HEK293 (cell line): ENCODE data around the gene C1QL4.

Experiments
- EGR2 ChIP-seq: fragments of 450-650 bp; formaldehyde crosslinking; IDR thresholded peaks from 2 replicates; pipeline ENCODE4 v1.5.1; 2016; ENCODE audit warnings: low read depth, missing biosample characterization, missing genetic modification characterization
- KLF8 ChIP-seq: fragments of 450-650 bp; formaldehyde crosslinking; IDR thresholded peaks from 2 replicates; pipeline ENCODE4 v1.5.1; 2016; ENCODE audit warnings: missing biosample characterization, missing genetic modification characterization
- MYNN ChIP-seq: fragments of 450-650 bp; formaldehyde crosslinking; IDR thresholded peaks from 2 replicates; pipeline ENCODE4 v1.5.1; 2016; ENCODE audit warnings: missing biosample characterization, missing genetic modification characterization, borderline replicate concordance
- SP3 ChIP-seq: fragments of 450-650 bp; formaldehyde crosslinking; IDR thresholded peaks from 2 replicates; pipeline ENCODE4 v1.5.1; 2016; ENCODE audit warnings: missing biosample characterization, missing genetic modification characterization
- SP7 ChIP-seq: fragments of 450-650 bp; formaldehyde crosslinking; IDR thresholded peaks from 2 replicates; pipeline ENCODE4 v1.5.1; 2016; ENCODE audit warnings: missing biosample characterization, missing genetic modification characterization
- ZBTB20 ChIP-seq: fragments of 450-650 bp; formaldehyde crosslinking; IDR thresholded peaks from 2 replicates; pipeline ENCODE4 v1.5.1; 2016; ENCODE audit warnings: missing biosample characterization, missing genetic modification characterization
- ZBTB48 ChIP-seq: fragments of 450-650 bp; formaldehyde crosslinking; IDR thresholded peaks from 2 replicates; pipeline ENCODE4 v1.5.1; 2016; ENCODE audit warnings: missing biosample characterization, missing genetic modification characterization
- ZBTB7A ChIP-seq: fragments of 450-650 bp; formaldehyde crosslinking; IDR thresholded peaks from 2 replicates; pipeline ENCODE4 v1.5.1; 2016; ENCODE audit warnings: low read depth, missing biosample characterization, missing genetic modification characterization
- ZNF114 ChIP-seq: fragments of 450-650 bp; formaldehyde crosslinking; IDR thresholded peaks from 2 replicates; pipeline ENCODE4 v1.5.0; 2017; ENCODE audit warnings: missing biosample characterization, missing genetic modification characterization
- ZNF133 ChIP-seq: fragments of 450-650 bp; formaldehyde crosslinking; IDR thresholded peaks from 2 replicates; pipeline ENCODE4 v1.5.1; 2016; ENCODE audit warnings: missing biosample characterization, missing genetic modification characterization
- ZNF266 ChIP-seq: fragments of 450-650 bp; formaldehyde crosslinking; IDR thresholded peaks from 2 replicates; pipeline ENCODE4 v1.5.1; 2016; ENCODE audit warnings: missing biosample characterization, missing genetic modification characterization, low read depth
- ZNF302 ChIP-seq: fragments of 450-650 bp; formaldehyde crosslinking; IDR thresholded peaks from 2 replicates; pipeline ENCODE4 v1.5.1; 2016; ENCODE audit warnings: missing biosample characterization, missing genetic modification characterization, low read depth
- ZNF311 ChIP-seq: fragments of 450-650 bp; formaldehyde crosslinking; IDR thresholded peaks from 2 replicates; pipeline ENCODE4 v1.5.1; 2017; ENCODE audit warnings: missing biosample characterization, missing genetic modification characterization, borderline replicate concordance
- ZNF510 ChIP-seq: fragments of 450-650 bp; formaldehyde crosslinking; IDR thresholded peaks from 2 replicates; pipeline ENCODE4 v1.5.1; 2018; ENCODE audit warnings: mild to moderate bottlenecking, missing genetic modification characterization, missing biosample characterization; ENCODE audit not compliant: insufficient replicate concordance
- ZNF514 ChIP-seq: fragments of 450-650 bp; formaldehyde crosslinking; IDR thresholded peaks from 2 replicates; pipeline ENCODE4 v1.5.1; 2016; ENCODE audit warnings: missing biosample characterization, missing genetic modification characterization
- ZNF529 ChIP-seq: fragments of 450-650 bp; formaldehyde crosslinking; IDR thresholded peaks from 2 replicates; pipeline ENCODE4 v1.5.1; 2017; ENCODE audit warnings: missing genetic modification characterization, missing biosample characterization; ENCODE audit not compliant: insufficient replicate concordance
- ZNF610 ChIP-seq: fragments of 450-650 bp; formaldehyde crosslinking; IDR thresholded peaks from 2 replicates; pipeline ENCODE4 v1.5.1; 2016; ENCODE audit warnings: missing biosample characterization, missing genetic modification characterization, borderline replicate concordance
- ZNF747 ChIP-seq: fragments of 450-650 bp; formaldehyde crosslinking; IDR thresholded peaks from 2 replicates; pipeline ENCODE4 v1.5.1; 2016; ENCODE audit warnings: missing biosample characterization, missing genetic modification characterization
- ZNF830 ChIP-seq: fragments of 450-650 bp; IDR thresholded peaks from 2 replicates; pipeline ENCODE4 v1.5.0; 2018; ENCODE audit warnings: missing biosample characterization, missing genetic modification characterization, low read depth, mild to moderate bottlenecking, moderate library complexity
- ZNF837 ChIP-seq: fragments of 450-650 bp; formaldehyde crosslinking; IDR thresholded peaks from 2 replicates; pipeline ENCODE4 v1.5.1; 2016; ENCODE audit warnings: missing biosample characterization, missing genetic modification characterization
- ZSCAN30 ChIP-seq: fragments of 450-650 bp; IDR thresholded peaks from 2 replicates; pipeline ENCODE4 v1.5.1; 2018; ENCODE audit warnings: missing biosample characterization, mild to moderate bottlenecking, missing genetic modification characterization, moderate library complexity
- TF ChIP-seq, protein P1 (sequence below): fragments of 450-650 bp; formaldehyde crosslinking; IDR thresholded peaks from 2 replicates; pipeline ENCODE4 v1.5.1; 2016; ENCODE audit warnings: missing biosample characterization, missing genetic modification characterization, low read depth
- TF ChIP-seq, protein P2 (sequence below): fragments of 450-650 bp; formaldehyde crosslinking; IDR thresholded peaks from 2 replicates; pipeline ENCODE4; 2016; ENCODE audit warnings: missing biosample characterization, missing genetic modification characterization
- TF ChIP-seq, protein P3 (sequence below): fragments of 450-650 bp; formaldehyde crosslinking; IDR thresholded peaks from 2 replicates; pipeline ENCODE4 v1.5.1; 2016; ENCODE audit warnings: missing biosample characterization, missing genetic modification characterization
- TF ChIP-seq, protein P4 (sequence below): fragments of 450-650 bp; IDR thresholded peaks from 2 replicates; pipeline ENCODE4 v1.5.1; 2018; ENCODE audit warnings: missing biosample characterization, mild to moderate bottlenecking, missing genetic modification characterization
- TF ChIP-seq, protein P5 (sequence below): fragments of 450-650 bp; formaldehyde crosslinking; IDR thresholded peaks from 2 replicates; pipeline ENCODE4 v1.5.1; 2016; ENCODE audit warnings: missing biosample characterization, missing genetic modification characterization
- TF ChIP-seq, protein P6 (sequence below): fragments of 450-650 bp; formaldehyde crosslinking; IDR thresholded peaks from 2 replicates; pipeline ENCODE4 v1.5.1; 2016; ENCODE audit warnings: missing biosample characterization, missing genetic modification characterization

The C1QL4 gene

DNA sequence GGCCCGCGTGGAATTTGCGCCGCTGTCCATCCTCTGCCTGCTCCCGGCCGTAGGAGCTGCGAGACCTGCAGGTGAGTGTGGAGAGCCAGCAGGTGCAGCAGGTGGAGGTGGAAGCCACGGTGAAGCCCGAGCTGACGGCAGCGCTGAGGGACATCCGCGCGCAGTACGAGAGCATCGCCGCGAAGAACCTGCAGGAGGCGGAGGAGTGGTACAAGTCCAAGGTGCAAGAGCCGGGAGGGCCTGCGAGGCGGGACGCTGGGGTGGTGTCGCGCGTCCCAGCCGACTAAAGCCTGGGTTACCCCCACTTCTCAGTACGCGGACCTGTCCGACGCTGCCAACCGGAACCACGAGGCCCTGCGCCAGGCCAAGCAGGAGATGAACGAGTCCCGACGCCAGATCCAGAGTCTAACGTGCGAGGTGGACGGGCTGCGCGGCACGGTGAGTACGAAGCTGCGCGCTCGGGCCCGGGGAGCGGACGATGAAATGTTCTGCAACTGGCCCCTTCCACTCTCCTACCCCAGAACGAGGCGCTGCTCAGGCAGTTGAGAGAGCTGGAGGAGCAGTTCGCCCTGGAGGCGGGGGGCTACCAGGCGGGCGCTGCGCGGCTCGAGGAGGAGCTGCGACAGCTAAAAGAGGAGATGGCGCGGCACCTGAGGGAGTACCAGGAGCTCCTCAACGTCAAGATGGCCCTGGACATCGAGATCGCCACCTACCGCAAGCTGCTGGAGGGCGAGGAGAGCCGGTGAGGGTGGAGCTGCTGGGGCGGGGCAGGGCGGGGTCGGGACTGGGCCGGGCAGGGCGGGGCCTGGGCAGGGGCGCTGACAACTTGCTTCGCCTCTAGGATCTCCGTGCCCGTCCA, 39.9 kb downstream of the C1QL4 start (continued):
- TF ChIP-seq ZNF837: no peak; the same call in 1 of the 2 replicates
- TF ChIP-seq, protein P1, sequence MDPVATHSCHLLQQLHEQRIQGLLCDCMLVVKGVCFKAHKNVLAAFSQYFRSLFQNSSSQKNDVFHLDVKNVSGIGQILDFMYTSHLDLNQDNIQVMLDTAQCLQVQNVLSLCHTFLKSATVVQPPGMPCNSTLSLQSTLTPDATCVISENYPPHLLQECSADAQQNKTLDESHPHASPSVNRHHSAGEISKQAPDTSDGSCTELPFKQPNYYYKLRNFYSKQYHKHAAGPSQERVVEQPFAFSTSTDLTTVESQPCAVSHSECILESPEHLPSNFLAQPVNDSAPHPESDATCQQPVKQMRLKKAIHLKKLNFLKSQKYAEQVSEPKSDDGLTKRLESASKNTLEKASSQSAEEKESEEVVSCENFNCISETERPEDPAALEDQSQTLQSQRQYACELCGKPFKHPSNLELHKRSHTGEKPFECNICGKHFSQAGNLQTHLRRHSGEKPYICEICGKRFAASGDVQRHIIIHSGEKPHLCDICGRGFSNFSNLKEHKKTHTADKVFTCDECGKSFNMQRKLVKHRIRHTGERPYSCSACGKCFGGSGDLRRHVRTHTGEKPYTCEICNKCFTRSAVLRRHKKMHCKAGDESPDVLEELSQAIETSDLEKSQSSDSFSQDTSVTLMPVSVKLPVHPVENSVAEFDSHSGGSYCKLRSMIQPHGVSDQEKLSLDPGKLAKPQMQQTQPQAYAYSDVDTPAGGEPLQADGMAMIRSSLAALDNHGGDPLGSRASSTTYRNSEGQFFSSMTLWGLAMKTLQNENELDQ (tag by site-specific recombination): no peak
- TF ChIP-seq SP3 (tag by site-specific recombination): peak; percentile 68
- TF ChIP-seq, protein P2, sequence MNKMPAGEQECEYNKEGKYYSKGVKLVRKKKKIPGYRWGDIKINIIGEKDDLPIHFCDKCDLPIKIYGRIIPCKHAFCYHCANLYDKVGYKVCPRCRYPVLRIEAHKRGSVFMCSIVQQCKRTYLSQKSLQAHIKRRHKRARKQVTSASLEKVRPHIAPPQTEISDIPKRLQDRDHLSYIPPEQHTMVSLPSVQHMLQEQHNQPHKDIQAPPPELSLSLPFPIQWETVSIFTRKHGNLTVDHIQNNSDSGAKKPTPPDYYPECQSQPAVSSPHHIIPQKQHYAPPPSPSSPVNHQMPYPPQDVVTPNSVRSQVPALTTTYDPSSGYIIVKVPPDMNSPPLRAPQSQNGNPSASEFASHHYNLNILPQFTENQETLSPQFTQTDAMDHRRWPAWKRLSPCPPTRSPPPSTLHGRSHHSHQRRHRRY (tag by site-specific recombination): 0 out of 2 replicates have a peak, but pooled peaks have one; percentile 25
- TF ChIP-seq ZNF114 (tag by site-specific recombination): no peak
- TF ChIP-seq ZNF529 (tag by site-specific recombination): no peak
- peak; percentile 75 for TF ChIP-seq ZBTB48 (tag by site-specific recombination)
- TF ChIP-seq, protein P3, sequence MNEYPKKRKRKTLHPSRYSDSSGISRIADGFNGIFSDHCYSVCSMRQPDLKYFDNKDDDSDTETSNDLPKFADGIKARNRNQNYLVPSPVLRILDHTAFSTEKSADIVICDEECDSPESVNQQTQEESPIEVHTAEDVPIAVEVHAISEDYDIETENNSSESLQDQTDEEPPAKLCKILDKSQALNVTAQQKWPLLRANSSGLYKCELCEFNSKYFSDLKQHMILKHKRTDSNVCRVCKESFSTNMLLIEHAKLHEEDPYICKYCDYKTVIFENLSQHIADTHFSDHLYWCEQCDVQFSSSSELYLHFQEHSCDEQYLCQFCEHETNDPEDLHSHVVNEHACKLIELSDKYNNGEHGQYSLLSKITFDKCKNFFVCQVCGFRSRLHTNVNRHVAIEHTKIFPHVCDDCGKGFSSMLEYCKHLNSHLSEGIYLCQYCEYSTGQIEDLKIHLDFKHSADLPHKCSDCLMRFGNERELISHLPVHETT (tag by site-specific recombination): peak; percentile 21; the same call in 1 of the 2 replicates
- peak; percentile 97 for TF ChIP-seq ZBTB20 (tag by site-specific recombination)
- TF ChIP-seq ZNF747 (tag by site-specific recombination): no peak
- TF ChIP-seq, protein P4, sequence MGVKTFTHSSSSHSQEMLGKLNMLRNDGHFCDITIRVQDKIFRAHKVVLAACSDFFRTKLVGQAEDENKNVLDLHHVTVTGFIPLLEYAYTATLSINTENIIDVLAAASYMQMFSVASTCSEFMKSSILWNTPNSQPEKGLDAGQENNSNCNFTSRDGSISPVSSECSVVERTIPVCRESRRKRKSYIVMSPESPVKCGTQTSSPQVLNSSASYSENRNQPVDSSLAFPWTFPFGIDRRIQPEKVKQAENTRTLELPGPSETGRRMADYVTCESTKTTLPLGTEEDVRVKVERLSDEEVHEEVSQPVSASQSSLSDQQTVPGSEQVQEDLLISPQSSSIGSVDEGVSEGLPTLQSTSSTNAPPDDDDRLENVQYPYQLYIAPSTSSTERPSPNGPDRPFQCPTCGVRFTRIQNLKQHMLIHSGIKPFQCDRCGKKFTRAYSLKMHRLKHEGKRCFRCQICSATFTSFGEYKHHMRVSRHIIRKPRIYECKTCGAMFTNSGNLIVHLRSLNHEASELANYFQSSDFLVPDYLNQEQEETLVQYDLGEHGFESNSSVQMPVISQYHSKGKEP (tag by site-specific recombination): 0 out of 2 replicates have a peak, but pooled peaks have one; percentile 23
- no peak for TF ChIP-seq ZNF510 (tag by site-specific recombination)
- no peak; the same call in 1 of the 2 replicates for TF ChIP-seq ZBTB7A (tag by site-specific recombination)
- peak; percentile 60; the same call in 1 of the 2 replicates for TF ChIP-seq ZSCAN30
- TF ChIP-seq MYNN (tag by site-specific recombination): no peak
- no peak; the same call in 1 of the 2 replicates for TF ChIP-seq EGR2 (tag by site-specific recombination)
- no peak for TF ChIP-seq ZNF830 (tag by site-specific recombination)
- peak; percentile 97 for TF ChIP-seq ZNF610 (tag by site-specific recombination)
- no peak for TF ChIP-seq ZNF133 (tag by site-specific recombination)
- TF ChIP-seq KLF8 (tag by site-specific recombination): peak; percentile 92
- TF ChIP-seq, protein P5, sequence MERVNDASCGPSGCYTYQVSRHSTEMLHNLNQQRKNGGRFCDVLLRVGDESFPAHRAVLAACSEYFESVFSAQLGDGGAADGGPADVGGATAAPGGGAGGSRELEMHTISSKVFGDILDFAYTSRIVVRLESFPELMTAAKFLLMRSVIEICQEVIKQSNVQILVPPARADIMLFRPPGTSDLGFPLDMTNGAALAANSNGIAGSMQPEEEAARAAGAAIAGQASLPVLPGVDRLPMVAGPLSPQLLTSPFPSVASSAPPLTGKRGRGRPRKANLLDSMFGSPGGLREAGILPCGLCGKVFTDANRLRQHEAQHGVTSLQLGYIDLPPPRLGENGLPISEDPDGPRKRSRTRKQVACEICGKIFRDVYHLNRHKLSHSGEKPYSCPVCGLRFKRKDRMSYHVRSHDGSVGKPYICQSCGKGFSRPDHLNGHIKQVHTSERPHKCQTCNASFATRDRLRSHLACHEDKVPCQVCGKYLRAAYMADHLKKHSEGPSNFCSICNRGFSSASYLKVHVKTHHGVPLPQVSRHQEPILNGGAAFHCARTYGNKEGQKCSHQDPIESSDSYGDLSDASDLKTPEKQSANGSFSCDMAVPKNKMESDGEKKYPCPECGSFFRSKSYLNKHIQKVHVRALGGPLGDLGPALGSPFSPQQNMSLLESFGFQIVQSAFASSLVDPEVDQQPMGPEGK: peak; percentile 52
- TF ChIP-seq ZNF302 (tag by site-specific recombination): no peak
- TF ChIP-seq ZNF311 (tag by site-specific recombination): no peak
- peak; percentile 29; the same call in 1 of the 2 replicates for TF ChIP-seq SP7 (tag by site-specific recombination)
- TF ChIP-seq, protein P6, sequence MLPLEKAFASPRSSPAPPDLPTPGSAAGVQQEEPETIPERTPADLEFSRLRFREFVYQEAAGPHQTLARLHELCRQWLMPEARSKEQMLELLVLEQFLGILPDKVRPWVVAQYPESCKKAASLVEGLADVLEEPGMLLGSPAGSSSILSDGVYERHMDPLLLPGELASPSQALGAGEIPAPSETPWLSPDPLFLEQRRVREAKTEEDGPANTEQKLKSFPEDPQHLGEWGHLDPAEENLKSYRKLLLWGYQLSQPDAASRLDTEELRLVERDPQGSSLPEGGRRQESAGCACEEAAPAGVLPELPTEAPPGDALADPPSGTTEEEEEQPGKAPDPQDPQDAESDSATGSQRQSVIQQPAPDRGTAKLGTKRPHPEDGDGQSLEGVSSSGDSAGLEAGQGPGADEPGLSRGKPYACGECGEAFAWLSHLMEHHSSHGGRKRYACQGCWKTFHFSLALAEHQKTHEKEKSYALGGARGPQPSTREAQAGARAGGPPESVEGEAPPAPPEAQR (tag by site-specific recombination): no peak
- TF ChIP-seq ZNF514 (tag by site-specific recombination): no peak
- no peak for TF ChIP-seq ZNF266 (tag by site-specific recombination)
